ENCODE results near the gene SF1. TPM values are rescaled to one million over a fixed set of nuclear protein-coding genes. Genes with fewer than 3 reads are reported as not detected.

SF1 gene
- total RNA-seq, 1 donor from 2014 or later: 450 TPM

DNA sequence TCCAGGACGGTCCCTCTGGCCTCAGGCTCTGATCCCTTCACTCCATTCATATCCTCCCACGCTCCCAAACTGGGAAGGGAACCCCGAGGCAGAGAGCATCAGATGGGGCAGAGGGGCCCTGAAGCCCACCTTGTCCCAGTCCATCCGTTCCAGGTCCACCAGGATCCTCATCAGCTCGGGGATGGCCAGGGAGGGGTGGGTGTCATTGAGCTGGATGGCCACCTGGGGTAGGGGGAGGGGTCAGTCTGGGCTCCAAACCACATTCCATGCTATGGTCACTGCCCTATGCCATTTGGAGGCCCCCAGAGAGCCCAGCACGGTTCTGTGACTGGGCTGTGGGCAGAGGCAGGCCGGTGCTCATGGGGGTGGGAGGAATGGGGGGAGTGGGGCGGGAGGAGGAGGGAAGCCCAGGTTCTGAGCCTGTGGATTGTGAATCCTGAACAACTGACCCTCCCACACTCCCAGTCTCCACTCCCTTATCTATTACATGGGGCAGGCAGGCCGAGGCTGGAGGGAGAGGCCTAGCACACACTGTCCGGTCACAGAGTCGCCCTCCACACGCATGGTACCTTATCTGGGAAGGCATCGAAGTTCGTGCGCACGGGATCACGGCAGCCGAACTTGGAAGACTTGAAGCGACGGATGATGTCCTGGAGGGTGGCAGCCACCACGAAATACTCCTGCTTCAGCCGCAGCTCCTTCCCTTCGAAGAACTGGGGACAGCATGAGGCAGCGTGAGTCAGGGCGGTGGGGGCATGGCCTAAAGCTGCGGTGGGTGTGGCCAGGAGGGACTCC, 24.0 kb downstream of the SF1 start:
- Mint-ChIP-seq H3K27me3 (no peaks in the 10 kb centered on the region), H3K36me3 (no peaks in the 10 kb centered on the region), H3K4me1 (ENCODE audit: unreplicated experiment) (peaks cover 5% of the 10 kb centered on the region)

DNA sequence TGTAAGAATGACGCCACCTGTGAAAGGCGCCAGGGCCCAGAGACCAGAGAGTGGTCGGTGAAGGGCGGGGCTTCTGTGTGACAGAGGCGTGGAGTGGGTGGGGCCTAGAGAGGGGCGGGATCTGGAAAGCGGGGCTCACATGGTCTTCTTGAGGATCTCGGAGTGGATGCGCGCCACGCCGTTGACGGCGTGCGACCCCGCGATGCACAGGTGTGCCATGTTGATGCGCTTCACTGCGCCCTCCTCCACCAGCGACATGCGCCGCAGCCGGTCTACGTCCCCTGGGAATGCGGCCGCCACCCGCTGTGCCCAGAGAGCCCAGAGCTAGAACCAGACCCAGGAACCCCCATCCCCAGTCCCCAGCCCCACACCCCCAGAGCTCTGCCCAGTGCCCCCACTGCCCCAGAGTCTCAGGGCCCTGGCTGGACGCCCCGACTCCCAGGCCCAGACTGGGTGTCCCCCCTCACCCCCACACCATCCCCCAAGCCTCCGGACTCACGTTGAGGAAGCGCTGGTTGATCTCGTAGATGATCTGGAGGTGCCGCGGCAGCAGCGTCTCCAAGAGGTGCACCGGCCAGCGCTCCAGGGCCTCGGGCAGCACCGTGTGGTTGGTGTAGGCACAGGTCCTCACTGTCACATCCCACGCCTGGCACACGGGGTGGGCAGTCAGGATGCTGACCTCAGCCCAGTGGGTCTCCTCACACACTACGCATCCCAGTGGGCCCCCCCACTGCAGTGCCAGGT, 24.8 kb downstream of the SF1 start:
- H3K9me3 Mint-ChIP-seq: no peaks in the 10 kb centered on the region
- no peak for DNase-seq (ENCODE audit: extremely low spot score, unreplicated experiment)
- H3K36me3 Mint-ChIP-seq: no peaks in the 10 kb centered on the region
- no peak overlapping the region for H3K27ac Mint-ChIP-seq
- no peaks in the 10 kb centered on the region for H3K27me3 Mint-ChIP-seq
- H3K4me3 Mint-ChIP-seq: no peak overlapping the region
- TF ChIP-seq, protein P1, sequence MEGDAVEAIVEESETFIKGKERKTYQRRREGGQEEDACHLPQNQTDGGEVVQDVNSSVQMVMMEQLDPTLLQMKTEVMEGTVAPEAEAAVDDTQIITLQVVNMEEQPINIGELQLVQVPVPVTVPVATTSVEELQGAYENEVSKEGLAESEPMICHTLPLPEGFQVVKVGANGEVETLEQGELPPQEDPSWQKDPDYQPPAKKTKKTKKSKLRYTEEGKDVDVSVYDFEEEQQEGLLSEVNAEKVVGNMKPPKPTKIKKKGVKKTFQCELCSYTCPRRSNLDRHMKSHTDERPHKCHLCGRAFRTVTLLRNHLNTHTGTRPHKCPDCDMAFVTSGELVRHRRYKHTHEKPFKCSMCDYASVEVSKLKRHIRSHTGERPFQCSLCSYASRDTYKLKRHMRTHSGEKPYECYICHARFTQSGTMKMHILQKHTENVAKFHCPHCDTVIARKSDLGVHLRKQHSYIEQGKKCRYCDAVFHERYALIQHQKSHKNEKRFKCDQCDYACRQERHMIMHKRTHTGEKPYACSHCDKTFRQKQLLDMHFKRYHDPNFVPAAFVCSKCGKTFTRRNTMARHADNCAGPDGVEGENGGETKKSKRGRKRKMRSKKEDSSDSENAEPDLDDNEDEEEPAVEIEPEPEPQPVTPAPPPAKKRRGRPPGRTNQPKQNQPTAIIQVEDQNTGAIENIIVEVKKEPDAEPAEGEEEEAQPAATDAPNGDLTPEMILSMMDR (conservative IDR thresholded peaks at IDR 0.05): no peak
- H3K4me1 Mint-ChIP-seq (ENCODE audit: unreplicated experiment): peaks cover 5% of the 10 kb centered on the region

More for the DNA sequence above, 24.0 kb downstream of the SF1 start:
- TF ChIP-seq, protein P1 (conservative IDR thresholded peaks at IDR 0.05): no peak
- Mint-ChIP-seq H3K9me3 (no peaks in the 10 kb centered on the region), H3K27ac (no peak overlapping the region), H3K4me3 (no peak overlapping the region)
- DNase-seq (ENCODE audit: extremely low spot score, unreplicated experiment): no peak

DNA sequence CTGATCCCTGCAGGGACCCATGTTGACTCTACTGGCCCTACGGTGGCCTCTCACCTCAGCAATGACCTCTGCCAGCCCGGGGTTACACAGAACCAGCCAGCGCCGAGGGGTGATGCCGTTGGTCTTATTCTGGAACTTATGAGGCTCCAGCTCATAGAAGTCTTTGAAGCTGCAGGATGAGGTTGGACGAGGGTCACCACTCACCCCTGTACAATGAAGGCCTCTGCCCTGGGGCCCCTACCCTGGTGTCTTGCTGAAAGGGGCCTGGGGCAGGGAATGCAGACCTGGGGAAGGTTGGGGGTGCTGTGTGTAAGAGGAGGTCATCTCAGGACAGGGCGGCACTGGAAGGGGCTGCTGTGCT, 25.3 kb downstream of the SF1 start:
- no peak for DNase-seq (ENCODE audit: extremely low spot score, unreplicated experiment)
- no peak overlapping the region for H3K27ac Mint-ChIP-seq
- no peak overlapping the region for H3K4me3 Mint-ChIP-seq
- no peaks in the 10 kb centered on the region for H3K36me3 Mint-ChIP-seq
- H3K27me3 Mint-ChIP-seq: peaks cover 3% of the 10 kb centered on the region
- TF ChIP-seq, protein P1 (conservative IDR thresholded peaks at IDR 0.05): no peak
- H3K9me3 Mint-ChIP-seq: no peaks in the 10 kb centered on the region
- H3K4me1 Mint-ChIP-seq (ENCODE audit: unreplicated experiment): peaks cover 7% of the 10 kb centered on the region

DNA sequence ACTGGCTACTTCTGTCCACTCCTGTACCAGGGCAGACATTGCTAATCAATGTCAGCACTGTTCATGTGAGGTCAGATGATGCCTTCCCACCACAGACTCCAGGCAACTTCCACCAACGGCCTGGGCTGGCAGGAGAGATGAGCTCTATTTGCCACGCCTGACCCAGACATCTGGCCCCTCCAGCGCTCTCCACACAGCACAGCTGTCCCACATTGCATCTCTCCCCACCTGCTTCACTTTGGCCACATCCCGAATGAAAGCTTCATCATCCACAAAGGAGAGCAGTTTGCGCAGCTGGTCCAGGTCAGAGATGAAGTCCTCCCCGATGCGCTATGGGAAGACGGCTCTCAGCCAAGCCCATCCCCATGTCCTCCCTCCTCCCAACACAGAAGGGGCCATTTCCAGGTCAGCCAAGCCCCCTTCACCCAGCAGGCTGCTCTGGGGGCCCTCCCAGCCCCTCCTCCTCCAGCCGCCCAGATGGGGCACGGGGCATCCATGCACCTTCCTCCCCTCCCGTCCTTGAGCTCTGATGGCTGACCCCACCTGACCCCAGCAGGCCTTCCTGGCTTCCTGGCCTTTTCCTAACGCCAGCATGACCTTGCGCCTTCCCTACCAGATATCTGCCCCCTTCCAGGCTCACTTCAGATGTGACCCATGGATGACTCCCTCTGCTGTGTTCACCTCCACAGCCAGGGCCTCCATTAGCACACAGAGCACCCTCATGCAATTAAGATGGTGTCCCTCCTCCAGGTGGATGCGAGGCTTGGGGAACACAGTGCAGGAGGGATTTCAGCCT, 26.0 kb downstream of the SF1 start:
- H3K27ac Mint-ChIP-seq: no peak overlapping the region
- TF ChIP-seq, protein P1 (conservative IDR thresholded peaks at IDR 0.05): no peak
- H3K36me3 Mint-ChIP-seq: no peaks in the 10 kb centered on the region
- H3K4me3 Mint-ChIP-seq: no peak overlapping the region
- H3K9me3 Mint-ChIP-seq: no peaks in the 10 kb centered on the region
- H3K4me1 Mint-ChIP-seq (ENCODE audit: unreplicated experiment): peaks cover 9% of the 10 kb centered on the region
- no peak for DNase-seq (ENCODE audit: extremely low spot score, unreplicated experiment)
- H3K27me3 Mint-ChIP-seq: peaks cover 7% of the 10 kb centered on the region

DNA sequence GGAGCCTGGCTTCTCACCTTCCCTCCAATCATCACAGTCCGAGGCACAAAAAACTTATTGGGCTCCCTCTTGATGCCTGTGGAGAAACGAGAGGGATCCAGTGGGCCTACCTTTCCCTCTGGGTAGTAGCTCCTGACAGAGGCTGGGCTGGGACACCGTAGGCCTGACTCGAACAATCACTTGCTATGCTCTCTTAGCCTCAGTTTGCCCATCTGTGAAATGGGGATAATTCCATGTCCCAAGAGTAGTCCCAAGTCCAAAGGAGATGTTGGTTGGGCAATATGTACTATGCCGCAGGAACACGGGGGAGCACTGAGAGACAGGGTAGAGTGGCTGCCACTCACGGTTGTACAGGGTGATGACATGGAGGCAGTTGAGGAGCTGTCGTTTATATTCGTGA, 26.8 kb downstream of the SF1 start:
- peaks cover 9% of the 10 kb centered on the region for H3K4me1 Mint-ChIP-seq (ENCODE audit: unreplicated experiment)
- no peaks in the 10 kb centered on the region for H3K36me3 Mint-ChIP-seq
- H3K27ac Mint-ChIP-seq: no peak overlapping the region
- TF ChIP-seq, protein P1 (conservative IDR thresholded peaks at IDR 0.05): no peak
- no peak for DNase-seq (ENCODE audit: extremely low spot score, unreplicated experiment)
- peaks cover 13% of the 10 kb centered on the region for H3K27me3 Mint-ChIP-seq
- H3K4me3 Mint-ChIP-seq: no peak overlapping the region
- no peaks in the 10 kb centered on the region for H3K9me3 Mint-ChIP-seq

All from type B pancreatic cell (in vitro differentiated cells).